ENCODE results near the gene EPS8L2.
A peak's percentile ranks its signal among the peaks of the same experiment; 100 is the strongest.

EPS8L2 gene

DNA sequence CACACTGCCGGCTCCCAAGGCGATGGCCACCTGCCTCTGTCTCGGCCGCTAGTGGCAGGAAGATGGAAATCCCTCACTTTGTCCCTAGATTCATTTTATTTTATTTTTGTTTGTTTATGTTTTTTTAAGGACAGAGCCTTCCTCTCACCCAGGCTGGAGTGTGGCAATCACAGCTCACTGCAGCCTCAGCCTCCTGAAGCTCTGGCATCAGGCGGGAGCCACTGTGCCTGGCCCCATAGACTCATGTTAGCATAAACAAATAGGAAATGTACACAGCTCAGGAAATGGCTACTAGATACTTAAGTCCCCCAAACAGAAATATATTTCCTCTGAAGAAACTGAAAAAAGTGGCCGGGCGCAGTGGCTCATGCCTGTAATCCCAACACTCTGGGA, 6.9 kb upstream of the EPS8L2 start:
- H3K9me3 ChIP-seq (ENCODE audit: control insufficient read depth, low read depth, low read length): no peaks in the 10 kb centered on the region
- H3K4me3 ChIP-seq (ENCODE audit: low read length): no peak overlapping the region
- H3K27me3 ChIP-seq (ENCODE audit: control insufficient read depth, insufficient read depth, low read length): no peaks in the 10 kb centered on the region
- H3K36me3 ChIP-seq (ENCODE audit: control insufficient read depth, low read depth, low read length): peaks cover 3% of the 10 kb centered on the region
- no peaks in the 10 kb centered on the region for H3K4me1 ChIP-seq (ENCODE audit: control insufficient read depth, low read depth, low read length)
- H3K27ac ChIP-seq (ENCODE audit: low read length): no peak overlapping the region
- no peak overlapping the region for H3K9ac ChIP-seq (ENCODE audit: low read length)

DNA sequence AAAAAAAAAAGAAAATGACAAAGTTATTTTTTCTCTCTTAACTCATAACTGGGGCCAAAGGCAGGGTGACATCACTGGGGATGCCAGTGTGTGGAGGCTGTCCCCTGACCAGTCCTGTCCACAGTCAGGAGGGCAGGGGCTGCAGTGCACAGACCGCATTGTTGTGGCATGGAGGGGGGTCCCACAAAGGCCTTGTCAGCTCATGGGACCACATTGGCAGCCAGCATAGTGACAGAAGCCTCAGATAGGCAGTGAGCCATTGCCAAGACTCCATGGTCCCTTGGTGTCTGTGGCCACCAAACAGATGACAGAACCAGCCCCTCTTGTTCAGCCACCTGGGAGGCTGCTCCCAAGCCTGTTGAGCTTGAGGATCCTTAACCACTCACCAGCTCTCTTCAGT, 6.3 kb upstream of the EPS8L2 start:
- Histone ChIP-seq H3K4me1 (ENCODE audit: control insufficient read depth, low read depth, low read length) (no peaks in the 10 kb centered on the region), H3K27ac (ENCODE audit: low read length) (no peak overlapping the region), H3K36me3 (ENCODE audit: control insufficient read depth, low read depth, low read length) (peaks cover 3% of the 10 kb centered on the region), H3K27me3 (ENCODE audit: control insufficient read depth, insufficient read depth, low read length) (no peaks in the 10 kb centered on the region), H3K9me3 (ENCODE audit: control insufficient read depth, low read depth, low read length) (no peaks in the 10 kb centered on the region), H3K9ac (ENCODE audit: low read length) (no peak overlapping the region), H3K4me3 (ENCODE audit: low read length) (no peak overlapping the region)

DNA sequence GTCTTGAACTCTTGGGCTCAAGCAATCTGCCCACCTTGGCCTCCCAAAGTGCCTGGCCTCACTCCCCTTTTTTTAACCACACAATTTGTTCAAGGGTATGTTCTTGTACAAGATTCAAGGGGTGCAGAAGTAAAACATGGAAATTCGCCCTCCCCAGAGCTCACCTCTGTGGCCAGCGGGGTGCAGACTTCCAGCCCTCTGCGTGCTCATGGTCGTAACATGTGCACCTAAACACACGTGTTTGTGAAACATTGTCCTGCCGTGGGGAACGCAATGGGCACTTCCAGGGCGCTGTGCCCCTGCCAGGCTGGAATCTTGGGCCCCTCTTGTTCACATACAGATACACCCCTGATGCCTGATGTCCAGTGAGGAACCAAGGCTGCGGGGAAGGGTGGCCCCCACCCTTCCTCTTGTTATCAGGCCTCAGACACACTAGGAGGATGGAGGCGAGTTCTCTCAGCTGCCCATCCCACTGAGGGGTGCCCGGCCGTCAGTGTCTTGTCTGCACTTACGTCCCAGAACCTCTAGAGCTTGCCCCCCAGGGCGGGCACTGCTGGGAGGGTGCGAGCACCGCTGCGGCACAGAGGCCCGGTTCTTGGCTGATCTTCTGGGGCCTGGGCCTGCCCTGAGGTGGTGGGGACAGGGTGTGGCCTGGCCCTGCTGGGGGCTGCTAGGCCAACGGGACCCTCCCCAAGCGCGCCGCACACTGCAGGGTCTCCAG, 4.1 kb upstream of the EPS8L2 start:
- H3K27ac ChIP-seq (ENCODE audit: low read length): no peak overlapping the region
- peaks cover 3% of the 10 kb centered on the region for H3K36me3 ChIP-seq (ENCODE audit: control insufficient read depth, low read depth, low read length)
- no peak overlapping the region for H3K4me3 ChIP-seq (ENCODE audit: low read length)
- no peaks in the 10 kb centered on the region for H3K9me3 ChIP-seq (ENCODE audit: control insufficient read depth, low read depth, low read length)
- H3K4me1 ChIP-seq (ENCODE audit: control insufficient read depth, low read depth, low read length): no peaks in the 10 kb centered on the region
- no peak overlapping the region for H3K9ac ChIP-seq (ENCODE audit: low read length)
- peaks cover 7% of the 10 kb centered on the region for H3K27me3 ChIP-seq (ENCODE audit: control insufficient read depth, insufficient read depth, low read length)

DNA sequence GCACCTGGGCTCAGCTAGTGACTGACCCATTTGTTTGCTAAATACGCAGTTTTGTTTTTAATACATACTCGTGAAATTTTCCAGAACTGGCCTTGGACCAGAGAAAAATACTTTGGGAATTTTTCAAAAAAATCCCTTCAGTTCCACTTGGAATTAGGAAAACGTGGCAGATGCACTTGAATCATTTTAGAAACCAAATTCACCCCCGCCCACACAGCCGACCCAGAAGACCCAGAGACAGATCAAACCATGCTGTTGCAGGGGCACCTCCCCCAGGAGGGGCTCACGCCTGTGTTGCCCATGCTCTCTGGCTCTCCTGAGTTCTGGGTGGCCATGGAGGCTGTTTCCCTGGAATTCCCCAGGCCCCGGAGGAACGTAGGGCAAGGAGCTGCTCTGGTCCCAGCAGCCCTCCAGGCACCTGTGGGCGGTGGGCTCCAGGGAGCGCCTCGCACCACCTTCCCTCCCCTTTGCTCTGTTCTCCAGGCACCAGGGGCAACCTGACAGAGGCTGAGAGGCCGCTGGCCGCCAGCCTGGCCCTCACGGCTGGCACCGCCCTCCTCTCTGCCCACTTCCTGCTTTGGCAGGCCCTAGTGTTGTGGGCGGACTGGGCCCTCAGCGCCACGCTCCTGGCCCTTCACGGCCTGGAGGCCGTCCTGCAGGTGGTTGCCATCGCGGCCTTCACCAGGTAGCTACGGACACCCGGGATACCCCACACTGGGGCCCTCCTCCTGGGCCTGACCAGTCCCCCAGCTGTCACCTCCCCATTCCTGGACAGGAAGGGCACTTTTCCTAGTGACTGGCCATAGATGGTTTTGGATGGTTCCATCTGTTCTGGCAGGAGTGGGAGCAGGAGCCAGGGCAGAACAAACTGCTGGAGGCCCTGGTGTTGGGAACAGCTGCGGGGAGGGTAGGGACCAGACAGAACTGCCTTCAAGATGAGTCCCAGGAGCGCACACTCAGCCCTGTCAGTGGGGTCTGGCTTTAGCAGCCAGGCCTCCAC, 3.3 kb upstream of the EPS8L2 start:
- Histone ChIP-seq H3K4me1 (ENCODE audit: control insufficient read depth, low read depth, low read length) (peaks cover 7% of the 10 kb centered on the region), H3K4me3 (ENCODE audit: low read length) (no peak overlapping the region), H3K9me3 (ENCODE audit: control insufficient read depth, low read depth, low read length) (no peaks in the 10 kb centered on the region), H3K36me3 (ENCODE audit: control insufficient read depth, low read depth, low read length) (peaks cover 3% of the 10 kb centered on the region), H3K27me3 (ENCODE audit: control insufficient read depth, insufficient read depth, low read length) (peaks cover 8% of the 10 kb centered on the region), H3K27ac (ENCODE audit: low read length) (no peak overlapping the region), H3K9ac (ENCODE audit: low read length) (no peak overlapping the region)

DNA sequence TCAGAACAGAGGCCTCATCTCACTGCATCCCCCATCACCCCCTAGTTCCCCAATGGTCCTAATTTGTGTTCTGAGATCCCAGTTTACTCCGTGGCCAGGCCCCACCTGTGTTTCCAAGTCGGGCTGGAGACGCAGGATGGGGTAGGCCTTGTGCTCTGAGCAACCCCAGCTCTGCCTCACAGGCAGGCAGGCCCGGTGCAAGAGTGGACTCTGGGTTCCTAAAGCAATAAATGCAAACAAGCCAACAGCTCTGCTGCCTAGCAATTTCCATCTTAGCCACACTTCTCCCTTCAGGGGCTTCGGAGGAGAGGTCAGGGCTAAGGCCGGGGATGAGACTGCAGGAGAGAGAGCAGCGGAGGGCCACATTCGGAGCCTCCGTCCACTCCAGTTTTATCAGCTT, 2.5 kb upstream of the EPS8L2 start:
- Histone ChIP-seq H3K9ac (ENCODE audit: low read length) (no peak overlapping the region), H3K4me1 (ENCODE audit: control insufficient read depth, low read depth, low read length) (peaks cover 7% of the 10 kb centered on the region), H3K27me3 (ENCODE audit: control insufficient read depth, insufficient read depth, low read length) (peaks cover 8% of the 10 kb centered on the region), H3K27ac (ENCODE audit: low read length) (no peak overlapping the region), H3K9me3 (ENCODE audit: control insufficient read depth, low read depth, low read length) (no peaks in the 10 kb centered on the region), H3K4me3 (ENCODE audit: low read length) (no peak overlapping the region), H3K36me3 (ENCODE audit: control insufficient read depth, low read depth, low read length) (peaks cover 3% of the 10 kb centered on the region)

DNA sequence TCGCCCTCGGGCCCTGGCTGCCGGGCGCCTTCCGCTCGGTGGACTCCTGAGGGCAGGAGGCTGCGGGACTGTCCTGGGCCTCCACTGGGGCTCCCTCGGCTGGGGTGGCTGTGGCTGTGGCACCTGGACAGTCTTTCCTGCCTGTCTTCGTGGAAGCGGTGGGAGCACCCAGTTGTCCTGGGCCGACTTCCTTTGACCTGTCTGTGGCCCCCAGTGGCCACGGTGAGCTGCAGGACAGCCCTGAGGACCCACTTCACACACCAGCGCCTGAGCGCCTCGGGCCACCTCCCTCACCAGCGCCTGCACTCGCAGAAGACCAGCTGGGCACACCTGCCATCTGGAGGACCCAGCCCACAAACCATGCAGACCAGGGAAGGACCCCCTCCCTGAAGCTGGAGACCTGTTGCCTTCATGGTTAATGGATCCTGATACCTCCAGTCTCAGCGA, 1.8 kb upstream of the EPS8L2 start:
- peaks cover 8% of the 10 kb centered on the region for H3K27me3 ChIP-seq (ENCODE audit: control insufficient read depth, insufficient read depth, low read length)
- no peaks in the 10 kb centered on the region for H3K9me3 ChIP-seq (ENCODE audit: control insufficient read depth, low read depth, low read length)
- no peak overlapping the region for H3K9ac ChIP-seq (ENCODE audit: low read length)
- no peak overlapping the region for H3K27ac ChIP-seq (ENCODE audit: low read length)
- peaks cover 3% of the 10 kb centered on the region for H3K36me3 ChIP-seq (ENCODE audit: control insufficient read depth, low read depth, low read length)
- no peak overlapping the region for H3K4me3 ChIP-seq (ENCODE audit: low read length)
- peaks cover 7% of the 10 kb centered on the region for H3K4me1 ChIP-seq (ENCODE audit: control insufficient read depth, low read depth, low read length)

DNA sequence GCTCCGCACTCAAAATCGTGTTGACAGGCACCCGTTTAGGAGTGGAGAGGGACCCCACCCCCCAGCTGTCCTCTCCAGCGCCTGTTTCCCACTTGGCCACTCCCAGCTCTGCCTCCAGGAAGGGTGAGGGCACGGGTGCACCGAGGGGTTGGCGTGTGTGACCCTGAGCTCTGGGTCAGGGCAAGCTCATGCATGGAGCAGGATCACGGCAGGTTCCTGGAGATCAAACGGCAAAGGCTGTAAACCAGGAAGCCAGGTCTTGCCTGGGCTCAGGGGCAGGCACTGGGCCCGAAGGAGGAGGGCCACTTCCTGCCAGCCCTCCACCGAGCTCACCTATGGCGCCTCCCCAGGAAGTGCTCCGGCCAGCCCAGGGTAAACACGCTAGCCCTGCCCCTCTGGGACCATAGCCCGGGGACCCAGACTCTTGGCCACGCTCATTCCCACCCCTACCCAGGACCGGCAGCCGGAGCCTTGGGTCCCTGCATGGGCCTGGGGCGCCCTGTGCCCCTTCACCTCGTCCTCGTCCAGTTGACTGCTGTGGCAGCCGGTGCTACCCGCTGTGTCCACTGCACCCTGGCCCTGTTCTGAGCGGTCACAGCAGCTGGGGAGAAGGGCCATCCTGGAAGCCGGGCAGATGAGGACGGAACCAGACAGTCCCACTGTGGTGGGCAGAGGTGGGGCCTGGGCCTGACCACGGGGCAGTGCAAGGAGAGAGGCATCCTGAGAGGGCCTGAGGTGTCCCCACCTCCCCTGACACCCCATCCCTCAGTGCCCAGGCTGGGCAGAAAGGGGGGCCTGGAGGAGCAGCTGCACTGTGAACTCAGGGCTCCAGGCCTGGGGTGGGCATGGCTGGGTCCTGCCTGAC, 1.0 kb upstream of the EPS8L2 start:
- H3K27ac ChIP-seq (ENCODE audit: low read length): no peak overlapping the region
- H3K9ac ChIP-seq (ENCODE audit: low read length): no peak overlapping the region
- peaks cover 7% of the 10 kb centered on the region for H3K4me1 ChIP-seq (ENCODE audit: control insufficient read depth, low read depth, low read length)
- H3K4me3 ChIP-seq (ENCODE audit: low read length): no peak overlapping the region
- H3K9me3 ChIP-seq (ENCODE audit: control insufficient read depth, low read depth, low read length): no peaks in the 10 kb centered on the region
- H3K27me3 ChIP-seq (ENCODE audit: control insufficient read depth, insufficient read depth, low read length): peaks cover 8% of the 10 kb centered on the region
- H3K36me3 ChIP-seq (ENCODE audit: control insufficient read depth, low read depth, low read length): no peaks in the 10 kb centered on the region

DNA sequence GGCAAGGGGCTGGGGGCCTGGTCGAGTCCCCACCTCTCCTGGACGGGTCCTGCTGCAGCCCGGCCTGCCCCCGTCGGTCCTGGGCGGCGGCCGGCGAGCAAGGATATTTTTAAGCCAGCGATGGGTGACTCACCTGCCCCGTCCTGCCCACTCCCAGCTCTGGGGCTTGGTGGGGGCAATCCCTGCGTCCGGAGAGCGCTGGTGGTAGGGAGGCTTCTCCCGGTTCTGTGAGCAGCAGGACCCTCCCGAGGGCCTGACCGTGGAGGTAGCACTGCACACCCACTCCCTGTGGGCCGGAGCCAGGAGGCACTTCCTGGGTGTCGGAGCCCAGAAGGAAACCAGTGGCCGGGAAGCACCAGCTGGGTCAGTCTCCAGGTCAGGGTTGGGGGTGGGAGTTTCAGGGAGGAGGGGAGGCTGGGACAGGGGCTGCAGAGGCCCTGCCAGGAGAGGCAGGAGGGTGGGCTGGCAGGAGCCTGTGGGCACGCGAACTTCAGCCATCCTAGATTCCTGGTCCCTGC, 467 bp downstream of the EPS8L2 start:
- Histone ChIP-seq H3K4me3 (ENCODE audit: low read length) (peak overlapping the region; percentile 32), H3K9ac (ENCODE audit: low read length) (no peak overlapping the region)

DNA sequence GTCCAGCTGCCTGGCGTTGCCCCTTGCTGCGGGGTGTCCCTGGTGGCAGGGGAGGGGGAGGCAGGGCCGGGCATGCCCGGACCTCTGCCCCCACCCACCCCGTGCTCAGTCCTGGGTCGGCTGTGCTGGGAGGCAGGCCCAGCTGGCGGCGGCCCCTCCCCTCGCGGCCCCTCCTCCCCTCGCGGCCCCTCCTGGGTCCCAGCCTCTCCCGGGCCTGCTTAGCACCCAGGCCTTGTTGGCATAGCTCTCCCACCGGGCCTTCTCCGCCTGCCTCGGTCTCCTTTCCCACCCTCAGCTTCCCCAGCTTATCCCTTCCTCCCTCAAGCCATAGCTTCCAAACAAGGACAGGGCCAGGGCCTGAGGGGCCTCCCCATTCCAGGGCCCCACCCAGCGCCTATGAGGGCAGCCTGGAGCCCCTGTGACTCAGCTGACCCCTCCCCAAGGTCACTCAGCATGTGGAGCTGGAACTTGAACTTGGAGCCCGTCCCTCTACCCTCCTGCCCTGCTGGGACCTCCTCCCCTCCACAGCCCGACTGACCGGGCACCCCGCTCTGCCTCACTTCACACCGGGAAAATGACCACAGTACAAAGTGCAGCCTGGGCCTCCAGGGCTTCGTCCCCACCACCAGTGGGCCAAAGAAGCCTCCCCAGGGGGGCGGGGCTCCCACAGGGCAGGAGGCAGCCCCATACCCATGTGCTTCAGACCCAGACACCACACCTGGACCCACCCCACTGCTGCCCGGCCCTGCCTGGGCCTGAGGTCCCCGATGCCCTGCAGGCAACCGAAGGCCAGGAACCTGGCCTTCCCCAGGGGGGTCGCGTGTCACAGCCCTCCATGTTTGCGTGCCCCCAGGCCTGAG, 1.2 kb downstream of the EPS8L2 start:
- peaks cover 8% of the 10 kb centered on the region for H3K27me3 ChIP-seq (ENCODE audit: control insufficient read depth, insufficient read depth, low read length)
- no peak overlapping the region for H3K9ac ChIP-seq (ENCODE audit: low read length)
- H3K36me3 ChIP-seq (ENCODE audit: control insufficient read depth, low read depth, low read length): no peaks in the 10 kb centered on the region
- no peak overlapping the region for H3K27ac ChIP-seq (ENCODE audit: low read length)
- H3K4me3 ChIP-seq (ENCODE audit: low read length): peak overlapping the region; percentile 32
- no peaks in the 10 kb centered on the region for H3K9me3 ChIP-seq (ENCODE audit: control insufficient read depth, low read depth, low read length)
- H3K4me1 ChIP-seq (ENCODE audit: control insufficient read depth, low read depth, low read length): peaks cover 7% of the 10 kb centered on the region

More for the DNA sequence above, 467 bp downstream of the EPS8L2 start:
- Histone ChIP-seq H3K36me3 (ENCODE audit: control insufficient read depth, low read depth, low read length) (no peaks in the 10 kb centered on the region), H3K4me1 (ENCODE audit: control insufficient read depth, low read depth, low read length) (peaks cover 7% of the 10 kb centered on the region), H3K27me3 (ENCODE audit: control insufficient read depth, insufficient read depth, low read length) (peaks cover 8% of the 10 kb centered on the region), H3K27ac (ENCODE audit: low read length) (no peak overlapping the region), H3K9me3 (ENCODE audit: control insufficient read depth, low read depth, low read length) (no peaks in the 10 kb centered on the region)

DNA sequence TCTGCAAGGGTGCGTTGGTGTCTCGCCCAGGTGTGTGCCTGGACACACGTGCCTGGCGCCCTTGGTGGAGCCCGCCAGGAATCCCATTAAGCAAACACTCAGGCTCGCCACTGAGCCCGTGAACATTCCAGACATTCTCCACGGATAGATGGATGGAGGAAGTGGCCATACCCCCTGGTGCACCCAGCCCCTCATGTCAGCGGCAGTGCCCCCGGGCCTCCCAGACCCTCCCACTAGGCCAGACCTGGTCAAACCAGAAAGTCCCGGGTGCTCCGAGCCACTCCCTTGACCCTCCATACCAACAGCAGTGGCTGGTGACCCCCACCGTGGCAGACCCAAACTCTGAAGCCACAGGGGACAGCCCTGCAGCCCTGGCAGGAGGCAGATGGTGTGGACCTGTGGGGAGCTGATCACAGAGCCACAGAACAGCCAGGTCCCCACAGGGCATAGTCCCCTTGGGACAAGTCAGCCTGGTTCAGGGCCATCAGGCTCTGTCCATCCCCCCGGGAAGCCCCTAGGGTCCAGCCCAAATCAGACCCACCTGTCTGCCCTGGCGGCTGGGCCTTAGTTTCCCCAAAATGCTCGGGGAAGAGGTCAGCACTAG, 1.9 kb downstream of the EPS8L2 start:
- H3K9ac ChIP-seq (ENCODE audit: low read length): no peak overlapping the region
- no peak overlapping the region for H3K27ac ChIP-seq (ENCODE audit: low read length)
- H3K4me1 ChIP-seq (ENCODE audit: control insufficient read depth, low read depth, low read length): peaks cover 7% of the 10 kb centered on the region
- H3K4me3 ChIP-seq (ENCODE audit: low read length): no peak overlapping the region
- no peaks in the 10 kb centered on the region for H3K36me3 ChIP-seq (ENCODE audit: control insufficient read depth, low read depth, low read length)
- H3K9me3 ChIP-seq (ENCODE audit: control insufficient read depth, low read depth, low read length): no peaks in the 10 kb centered on the region
- peaks cover 8% of the 10 kb centered on the region for H3K27me3 ChIP-seq (ENCODE audit: control insufficient read depth, insufficient read depth, low read length)
